HG03432 (cell line): Measurements from ENCODE around the gene CDC5L.
A peak's percentile ranks its signal among the peaks of the same experiment; 100 is the strongest.
"Not testable (repeated sequence)": the region's sequence is repeated elsewhere in the genome, so short reads cannot be mapped to it uniquely, and the experiment has no call there.

Experiments
- ATAC-seq: cut with Tn5 transposase; IDR thresholded peaks from one replicate; pipeline ENCODE4 v1.9.1; 2021; ENCODE audit warnings: mild to moderate bottlenecking, moderate library complexity; ENCODE audit not compliant: unreplicated experiment

The CDC5L gene

GRCh38 chr6:44387346-44388134 is at the start of gene CDC5L:
Gene CDC5L, plus strand, starts transcription at chr6:44387706. Its CDS starts 118 bp downstream, at chr6:44387824.
- peak; percentile 92 for ATAC-seq

- peak; percentile 67 for ATAC-seq
Observed at GRCh38 chr6:44338228-44339122, 49.0 kb upstream of the CDC5L start.

GRCh38 chr6:44339301-44339700 is 48.2 kb upstream of the CDC5L start:
- ATAC-seq = no peak

- ATAC-seq = no peak
Observed at GRCh38 chr6:44339763-44340625, 47.5 kb upstream of the CDC5L start.

GRCh38 chr6:44341095-44341890 is 46.2 kb upstream of the CDC5L start:
- ATAC-seq = no peak

- no peak for ATAC-seq
Observed at GRCh38 chr6:44342052-44342451, 45.5 kb upstream of the CDC5L start.

GRCh38 chr6:44342489-44342888 is 45.0 kb upstream of the CDC5L start, which contains the start of gene SPATS1:
Gene SPATS1, plus strand, starts transcription at chr6:44342650. Its CDS starts 446 bp downstream, at chr6:44343096.
- no peak for ATAC-seq

GRCh38 chr6:44346818-44347217 is 40.7 kb upstream of the CDC5L start:
- ATAC-seq = not testable (repeated sequence)

- no peak for ATAC-seq
Observed at GRCh38 chr6:44349904-44350649, 37.4 kb upstream of the CDC5L start.

GRCh38 chr6:44350650-44350994 is 36.9 kb upstream of the CDC5L start:
- ATAC-seq = not testable (repeated sequence)

- ATAC-seq = no peak
Observed at GRCh38 chr6:44352259-44352658, 35.2 kb upstream of the CDC5L start.

- no peak for ATAC-seq
Observed at GRCh38 chr6:44353336-44353735, 34.2 kb upstream of the CDC5L start.

- ATAC-seq = no peak
Observed at GRCh38 chr6:44355640-44356039, 31.9 kb upstream of the CDC5L start.

GRCh38 chr6:44356487-44356886 is 31.0 kb upstream of the CDC5L start:
- no peak for ATAC-seq

- ATAC-seq = no peak
Observed at GRCh38 chr6:44359973-44360372, 27.5 kb upstream of the CDC5L start.

GRCh38 chr6:44361947-44362346 is 25.6 kb upstream of the CDC5L start:
- ATAC-seq = no peak

- no peak for ATAC-seq
Observed at GRCh38 chr6:44363377-44363926, 24.1 kb upstream of the CDC5L start.

GRCh38 chr6:44366781-44367180 is 20.7 kb upstream of the CDC5L start:
- ATAC-seq = no peak

- no peak for ATAC-seq
Observed at GRCh38 chr6:44367681-44368080, 19.8 kb upstream of the CDC5L start.
